ENCODE data around the gene C1orf159.

GRCh38 chr1:1148569-1148968 is 32.7 kb upstream of the C1orf159 start:
- TF ChIP-seq TBP (optimal IDR thresholded peaks at IDR 0.05; ENCODE audit: low read depth, low read length), result no peak
- TF ChIP-seq, protein P1, sequence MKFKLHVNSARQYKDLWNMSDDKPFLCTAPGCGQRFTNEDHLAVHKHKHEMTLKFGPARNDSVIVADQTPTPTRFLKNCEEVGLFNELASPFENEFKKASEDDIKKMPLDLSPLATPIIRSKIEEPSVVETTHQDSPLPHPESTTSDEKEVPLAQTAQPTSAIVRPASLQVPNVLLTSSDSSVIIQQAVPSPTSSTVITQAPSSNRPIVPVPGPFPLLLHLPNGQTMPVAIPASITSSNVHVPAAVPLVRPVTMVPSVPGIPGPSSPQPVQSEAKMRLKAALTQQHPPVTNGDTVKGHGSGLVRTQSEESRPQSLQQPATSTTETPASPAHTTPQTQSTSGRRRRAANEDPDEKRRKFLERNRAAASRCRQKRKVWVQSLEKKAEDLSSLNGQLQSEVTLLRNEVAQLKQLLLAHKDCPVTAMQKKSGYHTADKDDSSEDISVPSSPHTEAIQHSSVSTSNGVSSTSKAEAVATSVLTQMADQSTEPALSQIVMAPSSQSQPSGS (CRISPR knock-in tag; IDR thresholded peaks at IDR 0.05), result no peak
- no peak for TF ChIP-seq MXI1 (IDR thresholded peaks at IDR 0.05; ENCODE audit: low read depth, low read length)
- TF ChIP-seq, protein P2, sequence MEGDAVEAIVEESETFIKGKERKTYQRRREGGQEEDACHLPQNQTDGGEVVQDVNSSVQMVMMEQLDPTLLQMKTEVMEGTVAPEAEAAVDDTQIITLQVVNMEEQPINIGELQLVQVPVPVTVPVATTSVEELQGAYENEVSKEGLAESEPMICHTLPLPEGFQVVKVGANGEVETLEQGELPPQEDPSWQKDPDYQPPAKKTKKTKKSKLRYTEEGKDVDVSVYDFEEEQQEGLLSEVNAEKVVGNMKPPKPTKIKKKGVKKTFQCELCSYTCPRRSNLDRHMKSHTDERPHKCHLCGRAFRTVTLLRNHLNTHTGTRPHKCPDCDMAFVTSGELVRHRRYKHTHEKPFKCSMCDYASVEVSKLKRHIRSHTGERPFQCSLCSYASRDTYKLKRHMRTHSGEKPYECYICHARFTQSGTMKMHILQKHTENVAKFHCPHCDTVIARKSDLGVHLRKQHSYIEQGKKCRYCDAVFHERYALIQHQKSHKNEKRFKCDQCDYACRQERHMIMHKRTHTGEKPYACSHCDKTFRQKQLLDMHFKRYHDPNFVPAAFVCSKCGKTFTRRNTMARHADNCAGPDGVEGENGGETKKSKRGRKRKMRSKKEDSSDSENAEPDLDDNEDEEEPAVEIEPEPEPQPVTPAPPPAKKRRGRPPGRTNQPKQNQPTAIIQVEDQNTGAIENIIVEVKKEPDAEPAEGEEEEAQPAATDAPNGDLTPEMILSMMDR (IDR thresholded peaks at IDR 0.05 in 2 of 3, conservative IDR thresholded peaks at IDR 0.05 in 1 of 3; ENCODE audit: insufficient read depth in 2 of 3, low read depth in 1 of 3, low read length in 3 of 3), result no peak
- no peak for TF ChIP-seq KLF16 (IDR thresholded peaks at IDR 0.05)
